Endodermal cell (in vitro differentiated cells): ENCODE results near the gene E2F6. TPM values are rescaled to one million over a fixed set of nuclear protein-coding genes. Genes with fewer than 3 reads are reported as not detected.

Experiments used
- DNase-seq: peaks from one replicate; pipeline ENCODE4 v3.0.0-alpha.2; 2017
- H3K27ac ChIP-seq: 2 replicates; pipeline ENCODE4 v1.5.1; 2013; ENCODE audit warnings: mild to moderate bottlenecking, low read depth, low read length, moderate library complexity
- H3K27me3 ChIP-seq: 2 replicates; pipeline ENCODE4 v1.6.1; 2013; ENCODE audit warnings: mild to moderate bottlenecking, low read length, moderate library complexity; ENCODE audit not compliant: insufficient read depth, control insufficient read depth, poor library complexity, severe bottlenecking
- H3K36me3 ChIP-seq: 2 replicates; pipeline ENCODE4 v1.7.0; 2013; ENCODE audit warnings: mild to moderate bottlenecking, low read length, moderate library complexity; ENCODE audit not compliant: control insufficient read depth, insufficient read depth
- H3K4me1 ChIP-seq: one replicate; pipeline ENCODE4 v1.7.0; 2013; ENCODE audit warnings: low read length; ENCODE audit not compliant: control insufficient read depth, insufficient read depth
- H3K4me3 ChIP-seq: 2 replicates; pipeline ENCODE4 v1.5.1; 2013; ENCODE audit warnings: mild to moderate bottlenecking, low read length, moderate library complexity
- H3K9ac ChIP-seq: 2 replicates; pipeline ENCODE4 v1.6.1; 2013; ENCODE audit warnings: mild to moderate bottlenecking, low read length, moderate library complexity; ENCODE audit not compliant: poor library complexity, severe bottlenecking; ENCODE audit errors: extremely low read depth
- H3K9me3 ChIP-seq: 2 replicates; pipeline ENCODE4 v1.6.1; 2013; ENCODE audit warnings: mild to moderate bottlenecking, low read length, moderate library complexity; ENCODE audit not compliant: control insufficient read depth
- H3K27ac Mint-ChIP-seq: 2 replicates; pipeline ENCODE4 v1.8.0; 2020; ENCODE audit warnings: mixed read lengths
- H3K27me3 Mint-ChIP-seq: 2 replicates; pipeline ENCODE4 v1.8.0; 2021; ENCODE audit warnings: mild to moderate bottlenecking, mixed read lengths; ENCODE audit not compliant: insufficient read depth
- H3K36me3 Mint-ChIP-seq: 2 replicates; pipeline ENCODE4 v1.8.0; 2020; ENCODE audit warnings: low read depth, mixed read lengths
- H3K4me1 Mint-ChIP-seq: 2 replicates; pipeline ENCODE4 v1.8.0; 2020; ENCODE audit warnings: mixed read lengths
- H3K4me3 Mint-ChIP-seq: 2 replicates; pipeline ENCODE4 v1.8.0; 2020; ENCODE audit warnings: mild to moderate bottlenecking, moderate library complexity, mixed read lengths
- H3K9me3 Mint-ChIP-seq: 2 replicates; pipeline ENCODE4 v1.8.0; 2020; ENCODE audit warnings: mild to moderate bottlenecking, mixed read lengths
- CTCF ChIP-seq: fragments of 200-600 bp; sonication (generic); conservative IDR thresholded peaks from 2 replicates; pipeline ENCODE4 v1.5.0; 2021; ENCODE audit warnings: antibody characterized with exemption, mild to moderate bottlenecking
- WGBS, 2 experiments: methylation state at CpG; one replicate each; pipeline versions ENCODE4 v1.1.5 to v1.1.7; 2013; ENCODE audit warnings: missing lambda C conversion rate in 2 of 2, mixed read lengths in 1 of 2; ENCODE audit not compliant: insufficient coverage in 1 of 2, insufficient read length in 1 of 2; 5-methylcytosine and 5-hydroxymethylcytosine counted together
- total RNA-seq, 2 donors: library from RNA; stranded (reverse); fragmentation: NEBNext Ultra II Directional in 1 of 2; extraction: Animal tissue kit (Norgen Biotek cat#: 25700) in 1 of 2; gene quantifications; 2 replicates in 1 of 2; 3 replicates in 1 of 2; pipeline ENCODE4 v1.2.1, GENCODE V29; 2021

The E2F6 gene
- total RNA-seq, 2 donors from 2014 or later = 24.9 to 30.3 TPM

DNA sequence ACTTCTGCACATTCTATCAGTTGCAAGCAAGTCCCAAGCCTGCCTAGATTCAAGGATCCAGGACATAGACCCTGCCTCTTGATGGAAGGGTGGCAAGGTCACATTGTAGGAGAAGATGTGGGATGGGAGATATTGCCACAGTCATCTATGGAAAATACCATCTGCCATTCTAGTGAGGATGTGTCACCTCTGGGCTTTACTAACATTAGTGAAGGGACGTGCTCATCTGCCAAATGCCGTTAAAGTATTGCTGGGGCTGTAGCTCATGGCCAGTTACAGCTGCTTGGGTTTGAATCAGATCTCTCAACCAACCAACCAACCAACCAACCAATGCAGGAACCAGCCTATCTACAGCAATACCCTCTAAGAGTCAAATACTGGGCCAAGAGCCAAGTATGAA lies 49.0 kb downstream of the E2F6 start:
- no peak for DNase-seq
- Mint-ChIP-seq H3K27ac (no peak overlapping the region), H3K36me3 (peaks cover 5% of the 10 kb centered on the region), H3K4me3 (no peak overlapping the region), H3K9me3 (peaks cover 30% of the 10 kb centered on the region), H3K4me1 (peaks cover 7% of the 10 kb centered on the region), H3K27me3 (no peaks in the 10 kb centered on the region)
- no peak for TF ChIP-seq CTCF
- 95 to 100% methylated on average over 2 of the region's 2 CpGs for WGBS, 2 experiments
- no peaks in the 10 kb centered on the region for H3K36me3 ChIP-seq
- no peak overlapping the region for H3K9ac ChIP-seq
- H3K27ac ChIP-seq = no peak overlapping the region
- H3K9me3 ChIP-seq = peaks cover 18% of the 10 kb centered on the region
- no peaks in the 10 kb centered on the region for H3K4me1 ChIP-seq
- no peak overlapping the region for H3K4me3 ChIP-seq
- no peaks in the 10 kb centered on the region for H3K27me3 ChIP-seq

- Histone ChIP-seq H3K4me1 (no peaks in the 10 kb centered on the region), H3K4me3 (no peak overlapping the region), H3K9ac (no peak overlapping the region), H3K27ac (no peak overlapping the region), H3K36me3 (no peaks in the 10 kb centered on the region), H3K9me3 (peaks cover 18% of the 10 kb centered on the region), H3K27me3 (no peaks in the 10 kb centered on the region)
- no peaks in the 10 kb centered on the region for H3K27me3 Mint-ChIP-seq
- no peak for DNase-seq
- H3K27ac Mint-ChIP-seq = no peak overlapping the region
- peaks cover 30% of the 10 kb centered on the region for H3K9me3 Mint-ChIP-seq
- 98% methylated on average over 2 of the region's 2 CpGs; no CpG with 5 or more reads in 1 of the 2 experiments for WGBS, 2 experiments
- peaks cover 4% of the 10 kb centered on the region for H3K4me1 Mint-ChIP-seq
- no peak overlapping the region for H3K4me3 Mint-ChIP-seq
- TF ChIP-seq CTCF = no peak
- peaks cover 5% of the 10 kb centered on the region for H3K36me3 Mint-ChIP-seq
Observed at GRCh38 chr2:11416186-11416585, 49.8 kb downstream of the E2F6 start.

- no peak overlapping the region for H3K27ac Mint-ChIP-seq
- Histone ChIP-seq H3K27ac (no peak overlapping the region), H3K9me3 (peaks cover 18% of the 10 kb centered on the region), H3K4me3 (no peak overlapping the region), H3K36me3 (no peaks in the 10 kb centered on the region), H3K4me1 (no peaks in the 10 kb centered on the region), H3K27me3 (no peaks in the 10 kb centered on the region), H3K9ac (no peak overlapping the region)
- peaks cover 29% of the 10 kb centered on the region for H3K9me3 Mint-ChIP-seq
- TF ChIP-seq CTCF = no peak
- 88 to 92% methylated on average over 10 to 12 of the region's 12 CpGs for WGBS, 2 experiments
- H3K36me3 Mint-ChIP-seq = peaks cover 5% of the 10 kb centered on the region
- H3K4me1 Mint-ChIP-seq = no peaks in the 10 kb centered on the region
- no peaks in the 10 kb centered on the region for H3K27me3 Mint-ChIP-seq
- H3K4me3 Mint-ChIP-seq = no peak overlapping the region
- DNase-seq = no peak
Observed at GRCh38 chr2:11414372-11415124, 51.4 kb downstream of the E2F6 start.
